Kidney (tissue), 14 donors: ENCODE results near the gene MTFP1. TPM values are rescaled to one million over a fixed set of nuclear protein-coding genes. Genes with fewer than 3 reads are reported as not detected.

Experiments
- DNase-seq, 5 donors: peaks; one replicate each; pipeline ENCODE4 v3.0.0-alpha.2; 2013 to 2020
- FAIRE-seq: peaks from 2 replicates; lab custom pipeline; 2012; peaks lifted over from hg19 to GRCh38; lab: Jason Lieb, UNC
- H3K27ac ChIP-seq, 2 donors: one replicate each; pipeline ENCODE4 v1.7.0; 2013; ENCODE audit warnings: low read depth in 2 of 2, low read length in 2 of 2, inconsistent platforms in 1 of 2
- H3K27me3 ChIP-seq: one replicate; pipeline ENCODE4 v1.7.1; 2013; ENCODE audit warnings: low read length, inconsistent platforms; ENCODE audit not compliant: control insufficient read depth, insufficient read depth
- H3K36me3 ChIP-seq, 3 donors: one replicate each; pipeline versions ENCODE4 v1.7.0 to v1.7.1; 2013; ENCODE audit warnings: low read length in 3 of 3, control low read depth in 1 of 3, inconsistent platforms in 1 of 3; ENCODE audit not compliant: insufficient read depth in 3 of 3, control insufficient read depth in 2 of 3
- H3K4me1 ChIP-seq, 3 donors: one replicate each; pipeline versions ENCODE4 v1.7.0 to v1.7.1; 2013; ENCODE audit warnings: low read length in 3 of 3, inconsistent platforms in 1 of 3, low read depth in 1 of 3; ENCODE audit not compliant: control insufficient read depth in 2 of 3, insufficient read depth in 2 of 3
- H3K4me3 ChIP-seq, 3 donors: one replicate each; pipeline versions ENCODE4 v1.7.0 to v1.8.1; 2013; ENCODE audit warnings: low read length in 3 of 3, control low read depth in 1 of 3, inconsistent platforms in 1 of 3
- H3K9ac ChIP-seq, 3 donors: one replicate each; pipeline versions ENCODE4 v1.7.0 to v1.7.1; 2013; ENCODE audit warnings: low read length in 3 of 3, control low read depth in 1 of 3, inconsistent platforms in 1 of 3
- H3K9me3 ChIP-seq, 3 donors: one replicate each; pipeline versions ENCODE4 v1.7.0 to v1.7.1; 2013; ENCODE audit warnings: low read length in 3 of 3, control low read depth in 1 of 3, inconsistent platforms in 1 of 3; ENCODE audit not compliant: control insufficient read depth in 2 of 3, insufficient read depth in 1 of 3
- CTCF ChIP-seq: IDR thresholded peaks from 3 replicates; pipeline ENCODE4 v1.5.1; 2012; ENCODE audit warnings: mild to moderate bottlenecking, moderate library complexity, borderline replicate concordance; ENCODE audit not compliant: insufficient read depth; ENCODE audit errors: extremely low read depth
- intact Hi-C: fragments of 100-400 bp; cut with DNase I; formaldehyde crosslinking; loops from one replicate; pipeline ENCODE4 v1.11.1; 2022
- polyA plus RNA-seq: library from polyadenylated mRNA; stranded (reverse); fragments of 350-450 nt; fragmentation: Illumina TruSeq; extraction: RNeasy Lipid Tissue Mini Kit (QIAGEN cat#74804); gene quantifications from one replicate; pipeline ENCODE4 v1.2.3, GENCODE V29; 2014; ENCODE audit warnings: low read depth, low replicate concordance; ENCODE audit not compliant: insufficient read depth
- total RNA-seq: library from RNA; stranded (reverse); fragmentation: NEBNext Ultra II Directional; extraction: Animal tissue kit (Norgen Biotek cat#: 25700); gene quantifications from one replicate; pipeline ENCODE4 v1.2.1, GENCODE V29; 2021
- donor health status: control.
- donor health status: control.
- donor health status: control.
- donor health status: control.
- donor health status: control.
- donor health status: DM: yes; HTN: yes; CAD: no.
- donor health status: Normal renal cell carcinoma (clear cell type).

MTFP1 gene
- total and polyA plus RNA-seq, 2 donors from 2014 or later = 8.1 to 82.6 TPM

GRCh38 chr22:30424534-30425326, 838 bp upstream of the MTFP1 start:
- Histone ChIP-seq H3K27ac (peak overlapping the region; percentile 93 to 98), H3K4me1 (peaks cover 0 to 26% (median 11%) of the 10 kb centered on the region in 3 donors), H3K9me3 (no peaks in the 10 kb centered on the region), H3K9ac (peak overlapping the region in 2 of 3 donors; percentile 0 to 89), H3K27me3 (no peaks in the 10 kb centered on the region), H3K36me3 (no peaks in the 10 kb centered on the region), H3K4me3 (peak overlapping the region in 2 of 3 donors; percentile 68 to 92)
- no peak for TF ChIP-seq CTCF
- FAIRE-seq (no peak), DNase-seq (peak in 3 of 5 donors; percentile 40 to 62 (median 60))
- intact Hi-C loops = no loop called here

DNA sequence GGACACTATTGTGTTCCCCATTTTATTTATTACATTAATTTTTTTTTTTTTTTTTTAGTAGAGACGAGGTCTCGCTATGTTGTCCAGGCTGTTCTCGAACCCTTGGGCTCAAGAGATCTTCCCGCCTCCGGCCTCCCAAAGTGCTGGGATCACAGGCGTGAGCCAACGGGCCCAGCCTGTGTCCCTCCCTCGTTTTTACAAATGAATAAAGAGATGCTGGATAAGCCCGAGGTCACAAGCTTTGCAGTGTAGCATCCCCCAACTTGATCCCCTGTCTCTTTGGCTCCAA, 297 bp upstream of the MTFP1 start:
- Histone ChIP-seq H3K36me3 (no peaks in the 10 kb centered on the region), H3K27ac (peak overlapping the region in 1 of 2 donors; percentile 66), H3K9me3 (no peaks in the 10 kb centered on the region), H3K9ac (peak overlapping the region in 2 of 3 donors; percentile 28 to 62), H3K4me1 (peaks cover 0 to 26% (median 11%) of the 10 kb centered on the region in 3 donors), H3K4me3 (peak overlapping the region; percentile 52 to 73 (median 70)), H3K27me3 (no peaks in the 10 kb centered on the region)
- DNase-seq (peak in 1 of 5 donors; percentile 61), FAIRE-seq (no peak)
- intact Hi-C loops = no loop called here
- TF ChIP-seq CTCF = no peak

DNA sequence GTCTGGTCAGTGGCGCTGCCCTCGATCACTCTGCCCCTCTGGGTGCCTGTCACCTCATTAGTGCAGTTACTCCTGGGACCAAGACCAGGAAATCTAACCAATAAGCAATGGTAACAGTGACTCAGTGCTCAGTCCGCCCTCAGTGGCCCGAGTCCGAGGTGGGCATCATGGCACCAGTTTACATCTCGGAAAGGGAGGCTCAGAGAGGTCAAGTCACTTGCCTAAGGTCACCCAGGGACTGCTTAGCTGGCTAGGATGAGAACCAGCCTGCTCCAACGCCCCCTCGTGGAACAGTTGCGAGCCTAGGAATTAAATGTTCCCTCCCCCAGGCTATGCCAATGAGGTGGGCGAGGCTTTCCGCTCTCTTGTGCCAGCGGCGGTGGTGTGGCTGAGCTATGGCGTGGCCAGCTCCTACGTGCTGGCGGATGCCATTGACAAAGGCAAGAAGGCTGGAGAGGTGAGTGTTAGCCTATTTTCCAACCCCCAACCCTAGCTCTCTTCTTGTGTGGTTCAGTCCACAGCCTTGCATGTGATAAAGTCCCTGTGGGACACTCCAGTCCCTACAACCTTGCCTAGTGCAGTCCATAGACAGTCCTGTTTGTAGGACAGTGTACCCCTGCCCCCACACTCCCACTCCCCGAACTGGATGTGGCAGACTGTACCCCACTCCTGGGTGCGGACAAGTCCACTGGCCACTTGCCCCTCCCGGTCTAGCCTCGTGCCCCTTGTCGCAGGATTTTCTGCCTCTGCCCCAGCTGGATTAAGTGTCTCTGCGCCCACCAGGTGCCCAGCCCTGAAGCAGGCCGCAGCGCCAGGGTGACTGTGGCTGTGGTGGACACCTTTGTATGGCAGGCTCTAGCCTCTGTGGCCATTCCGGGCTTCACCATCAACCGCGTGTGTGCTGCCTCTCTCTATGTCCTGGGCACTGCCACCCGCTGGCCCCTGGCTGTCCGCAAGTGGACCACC, 1.1 kb downstream of the MTFP1 start:
- Histone ChIP-seq H3K9ac (peak overlapping the region; percentile 10 to 62 (median 49)), H3K36me3 (no peaks in the 10 kb centered on the region), H3K27me3 (no peaks in the 10 kb centered on the region), H3K9me3 (no peaks in the 10 kb centered on the region), H3K4me3 (peak overlapping the region; percentile 31 to 73 (median 70)), H3K27ac (peak overlapping the region; percentile 65 to 66), H3K4me1 (peaks cover 0 to 26% (median 11%) of the 10 kb centered on the region in 3 donors)
- TF ChIP-seq CTCF = peak; percentile 78
- intact Hi-C loops = no loop called here
- peak; percentile 88 to 93 (median 90) for DNase-seq
- no peak for FAIRE-seq
